GM21576 (cell line): Measurements from ENCODE around the gene ZNHIT6.

Experiments
- ATAC-seq: cut with Tn5 transposase; IDR thresholded peaks from one replicate; pipeline ENCODE4 v1.9.1; 2021; ENCODE audit warnings: mild to moderate bottlenecking, moderate library complexity; ENCODE audit not compliant: unreplicated experiment

Gene ZNHIT6

DNA sequence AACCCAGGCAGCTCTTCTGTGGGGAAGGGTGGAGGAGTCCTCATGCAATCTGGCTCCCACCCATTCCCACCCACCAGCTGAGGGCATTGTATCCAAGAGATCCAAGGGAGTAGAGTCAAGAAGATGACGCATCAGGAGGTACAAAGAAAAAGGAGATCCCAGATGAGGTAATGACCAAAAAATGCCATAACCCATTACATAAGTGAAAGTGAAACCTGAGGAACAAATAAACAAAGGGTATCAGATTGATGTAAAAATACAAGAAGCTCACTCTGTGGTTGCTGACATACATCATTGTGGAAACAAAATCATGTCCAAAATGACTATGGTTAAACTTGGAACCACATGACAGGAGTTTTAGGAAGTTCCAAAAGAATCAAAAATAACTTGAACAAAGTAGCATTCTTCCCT is 85.2 kb downstream of the ZNHIT6 start:
- no peak for ATAC-seq

DNA sequence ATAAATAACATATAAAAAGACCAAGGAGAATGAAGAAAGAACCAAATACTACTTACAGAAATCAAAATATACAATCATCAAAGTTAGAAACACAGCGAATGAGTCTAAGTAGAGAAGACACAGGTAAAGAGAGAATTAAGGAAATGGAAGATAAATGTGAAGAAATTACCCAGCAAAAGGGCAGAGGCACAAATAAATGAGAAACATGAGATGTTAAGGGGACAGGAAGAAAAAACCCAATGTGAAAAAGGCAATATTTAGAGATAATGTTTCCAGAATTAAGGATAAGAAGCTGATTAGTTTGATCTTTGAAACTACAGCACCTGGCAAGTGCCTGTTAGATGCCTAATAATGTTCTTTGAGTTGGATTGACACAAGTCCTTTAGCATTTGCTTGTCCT is 86.8 kb downstream of the ZNHIT6 start:
- ATAC-seq, result no peak

DNA sequence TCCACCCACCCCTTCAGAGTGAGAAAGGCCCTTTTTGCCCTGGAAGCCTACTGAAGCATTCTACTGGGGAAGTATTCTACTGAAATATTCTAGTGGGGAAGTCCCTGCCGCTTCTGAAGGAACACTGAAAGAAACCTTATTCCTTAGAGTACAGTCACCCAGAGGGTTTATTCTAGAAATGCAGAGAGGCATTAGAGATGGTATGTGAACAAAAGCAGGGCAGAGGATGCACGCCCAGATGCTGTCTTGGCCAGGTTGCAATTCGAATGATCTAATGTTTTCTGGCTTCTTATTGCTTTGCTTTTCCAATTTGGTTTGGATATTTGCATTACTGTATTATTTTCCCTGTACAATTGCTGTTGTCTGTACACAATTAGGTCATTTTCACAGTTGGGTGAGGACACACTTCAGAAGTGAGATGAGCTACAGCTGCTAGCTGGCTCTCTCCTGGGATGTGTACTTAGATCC is 90.6 kb downstream of the ZNHIT6 start:
- no peak for ATAC-seq

DNA sequence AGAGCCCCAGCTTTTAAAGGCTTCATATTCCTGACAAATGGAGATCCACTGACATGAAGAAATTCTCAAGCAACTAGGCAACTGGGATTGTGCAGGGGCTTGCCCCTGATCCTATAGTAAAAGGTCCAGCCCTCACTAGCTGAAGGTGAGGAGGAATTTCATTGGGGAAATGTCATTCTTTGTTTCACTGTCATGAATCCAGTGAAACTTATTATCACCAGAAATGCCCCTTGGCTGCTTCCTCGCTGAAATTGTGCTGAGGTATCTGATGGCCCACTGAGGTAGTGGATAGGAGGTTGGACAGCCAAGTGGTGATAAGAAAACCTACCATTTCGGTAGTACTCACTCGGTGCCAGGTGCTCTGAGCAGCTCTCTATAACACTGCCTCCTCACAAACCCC is 91.5 kb downstream of the ZNHIT6 start:
- no peak for ATAC-seq

DNA sequence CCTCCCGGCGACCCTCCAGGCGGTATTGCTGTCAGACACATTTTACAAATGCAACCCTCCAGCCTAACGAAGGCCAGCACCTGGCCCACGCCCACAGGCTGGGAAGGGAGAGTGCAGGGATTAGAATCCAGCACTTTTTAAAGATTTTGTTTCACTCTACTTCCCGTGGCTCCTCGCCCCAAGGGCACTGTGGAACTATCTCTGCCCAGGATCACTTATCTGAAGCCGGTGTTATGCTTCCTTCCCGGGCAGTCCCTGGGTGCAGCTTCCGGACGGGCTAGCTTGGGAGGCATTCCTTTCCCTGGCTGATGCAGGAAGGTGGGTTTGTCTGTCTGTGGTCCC is 91.9 kb downstream of the ZNHIT6 start:
- ATAC-seq, result no peak

DNA sequence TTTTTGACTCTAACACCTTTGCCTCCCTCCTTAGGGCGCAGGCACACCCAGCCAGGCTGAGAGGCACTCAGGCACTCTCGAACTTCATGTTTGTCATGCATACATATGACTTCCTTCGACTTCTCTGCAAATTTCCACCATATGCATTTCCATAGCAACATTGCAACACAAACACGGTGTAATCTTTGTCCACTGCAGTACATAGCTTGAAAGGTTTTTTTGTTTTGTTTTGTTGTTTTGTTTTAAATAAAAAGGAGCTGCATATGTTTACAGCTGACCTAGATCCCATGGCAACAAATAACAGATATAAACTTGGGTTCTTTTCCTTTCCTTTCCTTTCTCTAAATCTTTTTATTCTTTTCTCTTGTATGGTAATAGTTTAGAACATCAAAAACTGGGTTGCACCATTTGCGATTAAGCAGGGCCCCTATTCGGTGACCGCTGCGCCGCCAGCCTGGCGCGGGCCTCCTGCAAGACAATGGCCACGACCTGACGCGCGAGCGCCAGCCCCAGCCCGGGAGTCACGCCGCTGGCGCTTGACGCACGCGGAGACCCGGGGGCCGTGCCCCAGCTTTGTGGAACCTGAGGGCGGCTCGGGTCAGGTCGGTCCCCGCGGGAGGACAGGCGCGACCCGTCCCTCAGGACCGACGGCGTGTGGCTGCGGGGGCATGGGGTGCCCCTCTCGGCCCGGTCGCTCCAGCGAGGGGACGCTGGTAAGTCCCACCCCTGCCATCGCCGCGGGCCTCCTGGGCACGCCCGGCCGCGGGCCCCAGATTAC is 92.5 kb downstream of the ZNHIT6 start:
- no peak for ATAC-seq

DNA sequence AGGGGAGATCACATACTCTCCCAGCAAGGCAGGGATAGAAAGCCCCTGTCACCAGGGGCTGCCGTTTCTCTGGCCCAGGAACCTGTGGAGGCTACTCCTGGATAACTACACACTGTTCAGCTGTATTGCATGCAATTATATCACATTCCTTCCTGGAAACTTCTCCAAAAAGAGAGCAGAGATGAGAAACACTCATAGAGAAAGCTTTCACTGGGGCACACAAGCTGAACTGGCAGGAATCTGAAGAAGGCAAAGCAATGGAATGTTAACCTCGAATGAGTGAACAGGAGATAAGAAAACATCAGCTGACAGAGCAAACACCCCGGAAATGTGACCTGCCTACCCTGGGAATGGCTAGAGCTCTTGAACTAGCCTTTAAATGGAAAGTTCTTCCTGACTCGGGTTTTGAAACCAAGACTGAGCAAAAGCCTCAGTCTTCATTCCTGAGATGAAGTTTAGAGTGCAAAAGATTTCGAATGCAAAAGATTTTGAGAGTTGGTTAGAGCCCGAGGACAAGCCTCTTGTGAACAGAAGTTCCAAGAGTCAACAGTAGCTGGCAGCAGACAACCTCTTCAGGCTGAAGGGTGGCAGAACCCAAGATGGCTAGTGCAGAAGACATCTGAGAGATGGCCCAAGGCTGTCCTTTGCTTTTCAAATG is 95.4 kb downstream of the ZNHIT6 start:
- ATAC-seq, result no peak

DNA sequence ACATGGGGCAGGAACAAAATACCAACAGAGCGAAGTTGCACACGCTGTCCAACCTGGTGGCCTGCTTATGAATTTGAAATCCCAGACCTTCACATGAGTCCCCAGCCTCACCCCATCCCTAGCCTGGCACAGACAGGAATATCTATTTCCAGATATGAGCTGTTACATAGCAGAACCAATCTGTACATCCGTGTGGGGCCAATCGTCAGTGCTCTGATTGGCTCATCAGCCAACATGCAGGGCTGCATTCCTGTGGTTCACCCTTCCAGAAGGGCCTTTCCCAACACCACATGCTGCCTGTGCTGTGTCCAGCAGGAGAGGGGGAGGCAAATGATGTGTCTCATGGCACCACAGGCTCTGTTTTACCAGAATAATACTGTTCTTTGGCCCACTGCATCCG is 96.4 kb downstream of the ZNHIT6 start:
- ATAC-seq, result no peak

DNA sequence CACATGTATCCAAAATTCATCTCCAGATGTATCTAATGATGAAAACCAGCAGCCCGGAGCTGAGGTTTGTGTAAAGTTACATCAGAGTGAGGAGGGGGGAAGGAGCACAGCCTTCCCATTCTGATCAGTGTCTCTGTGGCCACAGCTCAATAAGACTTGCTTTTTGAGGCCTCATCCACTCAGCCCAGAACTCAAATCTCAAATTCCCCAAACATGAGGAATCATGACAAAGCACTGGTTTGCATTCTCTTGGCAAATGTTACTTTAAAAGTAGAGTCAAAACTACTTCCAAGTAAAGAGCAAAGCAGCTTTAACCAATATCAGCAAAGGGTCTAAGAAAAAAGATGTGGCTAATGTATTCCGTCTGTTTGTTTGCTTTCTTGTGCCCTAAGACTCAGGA is 96.8 kb downstream of the ZNHIT6 start:
- ATAC-seq, result no peak

DNA sequence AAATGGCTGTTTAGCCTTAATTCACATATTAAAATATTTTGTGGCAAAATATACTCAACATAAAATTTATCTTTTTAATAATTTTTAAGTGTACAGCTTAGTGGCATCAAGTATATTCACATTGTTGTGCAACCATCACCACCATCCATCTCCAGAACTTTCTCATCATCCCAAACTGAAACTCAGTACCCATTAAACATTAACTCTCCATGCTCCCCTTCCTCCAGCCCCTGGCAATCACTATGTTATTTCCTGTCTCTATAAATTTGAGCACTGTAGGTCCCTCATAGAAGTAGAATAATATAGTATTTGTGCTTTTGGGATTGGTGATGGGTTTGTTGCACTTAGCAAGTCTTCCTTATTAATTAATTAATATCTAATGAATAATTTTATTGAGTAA is 98.3 kb downstream of the ZNHIT6 start:
- ATAC-seq, result no peak

DNA sequence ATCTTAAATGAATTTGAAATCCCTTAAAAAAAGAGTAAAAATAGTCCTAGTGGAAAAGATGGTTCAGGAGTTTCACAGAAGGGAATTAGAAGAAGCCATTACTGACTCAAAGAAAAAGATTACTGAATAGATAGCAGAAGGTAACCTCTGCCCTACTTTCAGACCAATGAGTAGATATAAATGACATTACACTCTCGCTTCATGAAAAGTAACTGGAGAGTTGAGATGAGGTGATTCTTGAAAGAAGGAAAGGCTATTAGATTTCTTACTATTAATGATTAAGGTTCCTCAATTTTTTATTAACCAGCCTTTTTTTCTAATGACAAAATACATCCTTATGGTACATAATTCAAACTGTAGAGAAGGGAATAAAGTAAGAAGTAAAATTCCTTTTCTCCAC is 99.4 kb downstream of the ZNHIT6 start:
- ATAC-seq, result no peak

DNA sequence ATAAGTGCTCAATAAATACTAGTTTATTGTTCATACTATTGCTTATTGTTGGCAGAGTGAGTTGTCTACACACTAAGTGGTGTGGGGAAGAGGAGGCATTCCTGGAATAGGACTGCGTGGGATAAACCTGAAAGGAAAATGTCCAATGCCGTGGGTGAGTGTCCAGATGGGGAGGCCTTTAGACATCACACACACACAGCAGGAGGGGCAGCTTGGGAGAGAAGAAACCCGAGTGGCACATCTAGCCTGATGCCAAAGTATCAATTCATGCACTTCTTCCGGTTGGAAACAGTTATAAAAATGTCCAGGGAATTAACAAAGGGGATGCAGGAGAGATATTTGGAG is 100.3 kb downstream of the ZNHIT6 start:
- no peak for ATAC-seq

DNA sequence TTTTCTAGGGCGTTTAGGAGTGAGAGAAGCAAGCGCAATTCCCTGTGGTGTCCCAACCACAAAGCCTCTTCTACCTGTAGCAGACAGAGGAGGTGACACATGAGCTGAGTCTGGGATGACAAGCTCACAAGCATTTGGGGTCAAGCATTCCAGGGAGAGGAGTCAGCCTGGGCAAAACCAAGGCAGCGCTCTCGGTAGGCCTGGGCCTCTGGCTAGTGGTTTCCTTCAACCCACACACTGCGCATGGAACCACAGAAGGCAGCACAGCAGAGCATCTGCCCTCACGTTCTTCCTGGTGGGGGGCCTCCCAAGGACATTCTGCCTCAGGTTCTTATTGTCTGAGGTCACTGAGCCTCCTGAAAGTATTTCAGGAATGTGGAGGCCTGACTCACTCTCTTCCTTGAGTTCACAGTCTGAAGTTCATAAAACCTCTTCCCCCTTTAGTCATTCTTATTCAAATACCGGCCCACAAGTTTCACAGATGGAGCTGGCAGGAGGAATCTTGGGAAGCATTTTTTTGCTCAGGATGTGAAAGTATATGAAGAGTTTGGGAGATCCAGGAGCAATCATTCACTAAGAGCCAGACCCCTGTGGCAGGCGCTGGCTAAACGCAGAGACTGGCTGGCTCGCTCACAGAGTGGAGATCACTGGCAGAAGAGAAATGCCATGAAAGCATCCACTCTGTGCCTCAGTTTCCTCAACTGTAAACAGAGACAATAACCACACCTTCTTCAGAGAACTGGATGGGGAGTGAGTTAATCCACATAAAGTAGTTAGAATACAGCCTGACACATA is 100.9 kb downstream of the ZNHIT6 start:
- no peak for ATAC-seq

DNA sequence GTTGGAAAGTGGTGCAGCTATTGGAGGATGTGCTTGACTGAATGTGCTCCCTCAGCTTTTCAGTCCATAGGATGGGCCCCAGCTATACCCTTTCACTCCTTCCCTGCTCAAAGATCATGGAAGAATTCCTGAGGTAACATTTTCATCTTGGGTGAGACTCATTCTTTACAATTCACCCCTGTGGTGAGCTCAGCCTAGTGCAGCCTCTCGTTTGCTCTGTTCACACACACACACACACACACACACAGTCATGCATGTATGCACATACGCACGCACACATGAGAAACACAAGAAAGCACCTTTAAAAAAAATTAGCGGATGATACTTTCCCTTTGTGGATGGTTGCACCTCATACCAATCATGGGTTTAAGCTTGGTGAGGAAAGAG is 101.8 kb downstream of the ZNHIT6 start:
- ATAC-seq, result no peak

DNA sequence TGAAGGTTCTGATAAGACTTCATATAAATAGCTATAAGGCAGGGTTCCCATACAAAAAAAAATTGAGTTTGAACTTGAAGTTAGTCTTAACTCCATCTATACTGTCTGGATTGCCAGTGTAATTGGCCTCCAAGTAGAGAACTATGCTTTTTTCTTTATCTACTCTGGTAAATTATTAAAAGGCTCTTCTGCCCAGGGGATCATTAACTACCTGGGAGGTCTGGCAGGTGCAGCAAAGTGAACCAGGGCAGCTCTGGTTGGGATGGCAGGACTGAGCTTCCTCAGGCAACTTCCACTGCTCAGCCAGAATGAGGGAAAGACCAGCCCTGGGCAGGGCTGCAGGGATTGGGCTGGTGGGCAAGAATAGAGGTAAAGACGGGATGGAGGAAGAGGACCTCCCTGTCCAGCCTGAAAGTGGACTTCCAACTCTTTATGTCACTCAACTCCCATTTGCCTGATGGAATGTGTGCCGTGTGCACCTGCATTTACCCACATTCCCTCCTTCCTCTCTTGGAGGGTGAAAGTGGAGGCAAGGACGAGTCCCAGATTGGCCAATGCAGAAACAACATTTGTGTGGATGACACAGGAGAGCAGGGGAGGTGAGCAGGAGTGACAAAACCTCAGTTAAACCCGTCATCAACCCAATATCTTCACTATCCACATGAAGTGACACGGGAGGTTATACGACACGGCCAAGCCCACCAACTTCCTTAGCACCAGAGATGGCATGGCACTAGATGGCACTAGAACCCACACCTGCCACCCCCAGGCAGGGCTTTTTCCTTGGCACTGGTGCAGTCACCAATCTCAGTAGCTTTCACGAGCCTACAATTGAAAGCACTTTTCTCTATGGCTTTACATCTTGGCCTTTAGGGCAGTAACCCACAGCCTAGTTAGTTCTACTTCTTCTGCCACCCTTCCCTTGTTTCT is 102.5 kb downstream of the ZNHIT6 start:
- ATAC-seq, result no peak

DNA sequence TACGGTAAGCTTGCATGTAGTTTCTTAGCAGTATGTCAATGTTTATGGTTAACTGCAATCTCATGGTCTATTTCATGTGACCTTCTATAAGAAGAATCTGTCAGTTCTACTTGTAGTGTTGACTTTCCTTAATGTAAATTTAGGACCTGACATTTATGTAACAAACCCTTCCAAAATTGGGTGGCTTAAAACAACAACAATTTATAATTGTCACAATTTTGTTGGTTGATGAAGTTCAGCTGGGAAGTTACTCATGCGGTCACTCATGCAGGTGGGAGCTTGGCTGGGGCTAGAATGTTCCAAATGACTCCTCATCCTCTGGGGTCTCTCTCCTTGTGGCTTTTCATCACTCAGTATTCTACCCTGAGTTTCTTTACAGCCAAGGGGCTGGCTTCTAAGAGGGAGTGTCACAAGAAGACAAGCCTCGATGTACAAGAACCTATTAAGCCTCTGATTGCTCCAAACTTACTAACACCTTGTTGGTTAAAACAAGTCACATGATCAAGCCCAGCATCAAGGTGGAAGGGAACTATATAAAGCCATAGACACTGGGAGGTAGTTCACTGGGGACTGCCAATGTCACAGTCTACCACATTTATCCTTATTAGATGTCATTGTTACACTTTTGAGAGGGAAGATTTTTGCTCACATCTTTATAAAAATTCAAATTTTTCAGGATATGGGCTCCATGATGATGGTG is 103.8 kb downstream of the ZNHIT6 start:
- ATAC-seq, result no peak

DNA sequence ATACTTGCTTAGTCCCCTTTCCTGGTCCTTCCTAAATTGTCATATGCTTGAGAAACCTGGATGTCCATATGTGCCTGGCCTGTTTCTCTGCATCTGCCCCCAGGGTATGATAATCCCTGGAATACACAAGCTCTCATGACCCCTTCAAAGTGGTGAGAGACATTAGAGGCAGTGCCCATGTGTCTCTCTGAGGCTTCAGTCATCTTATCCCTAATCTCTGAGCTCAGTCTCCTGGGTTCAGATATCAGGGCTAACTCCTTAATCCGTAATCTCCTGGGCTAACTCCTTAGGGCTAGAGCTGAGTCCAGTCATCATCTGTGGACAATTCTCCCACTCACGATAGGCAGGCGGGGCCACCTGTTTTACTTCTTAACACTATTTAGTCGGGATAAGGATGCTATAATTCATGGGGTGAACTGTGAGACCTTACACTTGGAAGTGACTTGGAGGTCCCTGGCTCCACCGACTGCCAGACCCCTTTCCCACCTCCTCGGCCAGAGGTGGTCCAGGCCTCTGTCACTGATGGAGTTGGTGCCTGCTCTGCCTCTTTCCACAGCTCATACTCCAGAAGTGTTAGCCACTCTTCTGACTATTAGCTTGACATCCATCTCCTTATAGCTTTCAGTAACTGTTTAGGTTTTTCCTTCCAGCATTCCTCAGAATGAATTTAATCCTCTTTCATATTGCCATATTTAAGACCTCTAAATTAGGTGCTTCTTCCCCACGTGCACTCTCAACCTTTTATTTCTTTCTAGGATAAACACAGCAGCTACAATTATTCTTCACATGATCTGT is 105.0 kb downstream of the ZNHIT6 start:
- no peak for ATAC-seq

DNA sequence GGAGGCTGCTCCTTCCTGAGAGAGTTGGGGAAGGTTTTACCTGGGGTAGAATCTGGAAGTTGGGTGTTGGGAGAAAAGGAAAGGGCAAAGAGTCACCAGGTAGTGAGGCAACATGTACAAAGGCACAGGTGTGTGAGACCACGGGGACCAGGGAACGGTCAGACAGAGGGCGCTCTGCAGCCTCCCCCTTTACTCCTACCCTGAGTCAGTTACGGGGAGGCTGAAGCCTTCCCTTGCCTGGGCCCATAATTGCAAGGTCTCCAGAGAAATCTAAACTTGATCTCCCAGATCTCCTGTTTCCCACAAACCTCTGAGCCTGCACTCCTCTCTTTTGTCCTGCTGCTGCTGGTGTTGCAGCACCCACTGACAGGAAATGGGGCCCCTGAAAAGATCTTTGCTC is 105.7 kb downstream of the ZNHIT6 start:
- ATAC-seq, result no peak

DNA sequence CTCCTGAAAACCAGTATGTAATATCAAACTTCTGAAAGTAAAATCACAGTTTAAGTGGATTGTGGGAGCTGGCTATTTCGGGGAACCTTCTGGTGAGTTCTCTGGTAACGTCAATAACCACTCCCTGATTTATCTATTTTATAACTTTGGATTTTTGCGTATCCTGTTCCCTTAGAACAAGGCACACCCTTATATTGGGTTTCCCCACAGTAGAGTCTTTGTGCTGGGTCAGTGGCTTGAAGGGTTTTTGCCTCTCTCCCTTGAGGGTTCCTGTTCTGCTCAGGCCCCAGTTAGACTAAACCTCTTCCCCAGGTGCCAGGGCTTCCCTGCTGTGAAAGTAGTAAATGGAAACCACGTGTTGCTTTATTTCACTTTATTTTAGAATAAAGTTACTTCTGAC is 106.3 kb downstream of the ZNHIT6 start:
- no peak for ATAC-seq

DNA sequence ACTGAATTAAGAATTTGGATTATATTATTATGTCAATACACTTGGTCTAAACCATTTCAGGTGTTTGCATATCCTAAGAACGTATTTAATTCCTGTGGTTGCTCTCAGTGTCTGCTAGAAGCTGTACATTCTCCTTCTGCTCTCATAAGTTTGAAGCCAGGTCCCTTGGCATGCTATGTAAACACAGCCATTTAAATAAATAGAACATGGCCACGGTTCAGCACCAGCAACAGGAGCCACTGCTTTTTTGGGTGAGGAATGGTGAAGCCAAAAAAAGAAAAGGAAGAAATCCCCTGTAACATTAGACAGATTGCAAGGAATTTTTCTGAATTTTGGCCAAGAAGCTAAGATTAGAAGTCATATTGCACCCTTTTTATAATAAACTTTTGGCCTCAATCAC is 108.6 kb downstream of the ZNHIT6 start:
- ATAC-seq, result no peak
